HG02970 (cell line): ENCODE measurements around the gene MYH16.
"Not testable (repeated sequence)": the region's sequence is repeated elsewhere in the genome, so short reads cannot be mapped to it uniquely, and the experiment has no call there.

Source experiments
- ATAC-seq: cut with Tn5 transposase; IDR thresholded peaks from one replicate; pipeline ENCODE4 v1.9.1; 2021; ENCODE audit warnings: mild to moderate bottlenecking, moderate library complexity, moderate number of reproducible peaks; ENCODE audit not compliant: unreplicated experiment, low FRiP score

MYH16 gene

DNA sequence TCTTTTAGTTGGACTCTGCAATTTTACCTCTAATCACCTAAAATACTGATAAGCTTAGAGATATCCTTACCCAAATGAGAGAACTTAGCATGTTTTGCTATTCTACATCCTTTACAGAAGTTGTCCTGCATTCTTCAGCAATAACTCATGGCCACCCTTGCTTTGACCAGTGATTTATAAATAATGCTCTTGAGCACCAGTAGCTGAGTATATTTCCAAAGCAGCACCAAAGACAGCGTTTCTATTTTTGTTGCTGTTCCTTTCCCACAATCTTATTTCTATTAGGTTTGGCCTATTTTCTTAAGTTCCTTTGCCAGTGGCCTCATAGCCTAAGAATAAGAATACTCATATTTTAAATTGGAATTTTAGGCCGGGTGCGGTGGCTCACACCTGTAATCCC is 68.0 kb downstream of the MYH16 start:
- ATAC-seq: no peak

DNA sequence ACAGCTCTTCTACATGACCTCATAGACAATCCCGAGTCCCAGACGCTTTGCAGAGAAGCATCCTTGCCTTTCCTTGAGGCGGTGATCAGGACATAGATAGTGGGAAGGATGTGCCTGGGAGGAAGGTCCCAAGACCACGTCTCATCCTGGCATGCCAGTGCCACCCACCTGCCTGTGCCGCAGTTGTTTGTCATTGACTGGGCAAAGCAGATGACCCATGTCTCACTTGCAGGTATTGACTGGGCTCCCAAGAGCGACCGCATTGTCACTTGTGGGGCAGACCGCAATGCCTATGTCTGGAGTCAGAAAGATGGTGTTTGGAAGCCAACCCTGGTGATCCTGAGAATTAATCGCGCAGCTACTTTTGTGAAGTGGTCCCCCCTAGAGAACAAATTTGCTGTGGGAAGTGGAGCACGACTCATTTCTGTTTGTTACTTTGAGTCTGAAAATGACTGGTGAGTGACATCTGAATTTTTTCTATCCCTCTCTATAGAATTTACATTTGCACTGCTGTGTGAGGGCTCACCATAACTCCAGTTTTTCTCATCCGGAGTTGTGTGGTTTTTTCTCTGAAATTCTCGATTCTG is 71.5 kb downstream of the MYH16 start:
- no peak for ATAC-seq

DNA sequence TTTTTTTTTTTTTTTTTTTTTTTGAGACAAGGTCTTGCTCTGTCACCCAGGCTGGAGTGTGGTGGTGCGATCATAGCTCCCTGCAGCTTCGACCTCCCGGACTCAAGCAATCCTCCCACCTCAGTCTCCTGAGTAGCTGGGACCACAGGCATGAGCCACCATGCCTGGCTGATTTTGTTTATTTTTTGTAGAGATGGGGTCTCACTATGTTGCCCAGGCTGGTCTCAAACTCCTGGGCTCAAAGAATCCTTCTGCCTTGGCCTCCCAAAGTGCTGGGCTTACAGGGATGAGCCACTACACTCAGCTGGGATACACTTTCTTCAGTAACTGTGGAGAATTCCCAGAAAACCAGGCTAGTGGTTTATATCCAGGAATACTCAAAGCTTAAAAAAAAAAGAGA is 78.0 kb downstream of the MYH16 start:
- ATAC-seq: not testable (repeated sequence)

DNA sequence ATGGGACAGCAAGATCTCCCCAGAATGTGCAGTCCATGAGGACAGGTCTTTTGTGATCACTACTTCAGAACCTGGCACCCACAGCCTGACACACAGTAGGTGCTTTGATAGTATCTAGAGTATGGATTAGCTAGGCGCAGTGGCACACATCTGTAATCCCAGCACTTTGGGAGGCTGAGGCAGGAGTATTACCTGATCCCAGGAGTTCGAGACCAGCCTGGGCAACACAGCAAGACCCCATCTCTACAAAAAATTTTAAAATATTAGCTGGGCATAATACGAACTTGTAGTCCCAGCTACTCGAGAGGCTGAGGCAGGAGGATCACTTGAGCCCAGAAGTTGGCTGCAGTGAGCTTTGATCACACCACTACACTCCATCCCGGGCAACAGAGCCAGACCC is 79.6 kb downstream of the MYH16 start:
- no peak for ATAC-seq

DNA sequence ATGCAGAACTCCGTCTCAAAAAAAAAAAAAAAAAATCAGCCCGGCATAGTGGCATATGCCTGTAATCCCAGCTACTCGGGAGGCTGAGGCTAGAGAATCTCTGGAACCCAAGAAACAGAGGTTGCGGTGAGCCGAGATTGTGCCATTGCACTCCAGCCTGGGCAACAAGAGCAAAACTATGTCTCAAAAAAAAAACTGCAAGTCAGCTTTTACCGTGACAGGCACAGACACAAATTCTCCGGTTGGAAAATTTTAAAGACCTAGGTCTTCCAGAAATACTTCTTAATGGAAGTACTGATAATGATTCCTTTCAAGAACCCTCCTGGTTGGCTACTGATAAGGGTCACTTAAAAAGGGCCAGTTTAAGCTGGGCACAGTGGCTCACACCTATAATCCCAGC is 82.5 kb downstream of the MYH16 start:
- no peak for ATAC-seq

DNA sequence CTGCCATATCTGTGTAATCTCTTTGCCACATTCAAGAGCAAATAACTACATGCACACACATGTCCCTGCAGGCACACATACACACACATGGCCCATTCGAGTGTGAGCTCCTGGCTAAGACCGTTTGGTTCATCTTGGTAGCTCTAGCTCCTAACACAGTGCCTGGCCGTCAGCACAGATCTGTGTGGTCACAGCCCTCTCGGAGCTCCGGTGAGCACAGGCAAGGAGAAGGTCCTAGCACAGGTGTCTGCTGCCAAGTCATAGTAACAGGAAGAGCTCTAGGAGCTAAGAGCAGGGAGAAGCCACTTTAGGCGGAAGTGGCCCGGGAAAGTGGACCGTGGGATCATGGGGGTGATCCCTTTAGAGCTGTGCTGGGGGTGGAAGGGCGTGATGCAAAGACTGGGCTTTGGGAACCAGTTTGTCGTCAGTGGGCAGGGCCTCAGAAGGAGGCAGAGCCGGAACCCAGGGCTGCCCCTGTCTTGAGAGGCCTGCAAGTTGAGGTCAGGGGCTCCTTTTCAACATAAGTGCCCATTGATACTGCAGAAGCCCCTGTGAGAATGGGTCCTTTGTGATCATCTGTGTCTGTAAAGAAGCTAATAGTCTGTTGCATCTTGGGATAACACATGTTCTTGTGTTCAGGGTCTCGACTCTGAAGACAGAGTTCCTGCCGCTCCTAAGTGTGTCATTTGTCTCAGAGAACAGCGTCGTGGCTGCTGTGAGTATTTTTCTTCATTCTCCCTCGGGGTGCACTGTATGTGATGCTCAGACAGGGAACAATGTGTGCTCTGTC is 85.3 kb downstream of the MYH16 start:
- no peak for ATAC-seq

DNA sequence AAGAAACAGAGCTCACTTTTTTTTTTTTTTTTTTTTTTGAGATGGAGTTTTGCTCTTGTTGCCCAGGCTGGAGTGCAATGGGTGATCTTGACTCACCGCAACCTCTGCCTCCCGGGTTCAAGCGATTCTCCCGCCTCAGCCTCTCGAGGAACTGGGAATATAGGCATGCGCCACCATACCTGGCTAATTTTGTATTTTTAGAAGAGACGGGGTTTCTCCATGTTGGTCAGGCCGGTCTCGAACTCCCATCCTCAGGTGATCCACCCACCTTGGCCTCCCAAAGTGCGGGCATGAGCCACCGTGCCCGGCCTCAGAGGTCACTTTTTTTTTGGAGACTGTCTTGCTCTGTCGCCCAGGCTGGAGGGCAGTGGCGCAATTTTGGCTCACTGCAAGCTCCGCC is 85.9 kb downstream of the MYH16 start:
- ATAC-seq: not testable (repeated sequence)

DNA sequence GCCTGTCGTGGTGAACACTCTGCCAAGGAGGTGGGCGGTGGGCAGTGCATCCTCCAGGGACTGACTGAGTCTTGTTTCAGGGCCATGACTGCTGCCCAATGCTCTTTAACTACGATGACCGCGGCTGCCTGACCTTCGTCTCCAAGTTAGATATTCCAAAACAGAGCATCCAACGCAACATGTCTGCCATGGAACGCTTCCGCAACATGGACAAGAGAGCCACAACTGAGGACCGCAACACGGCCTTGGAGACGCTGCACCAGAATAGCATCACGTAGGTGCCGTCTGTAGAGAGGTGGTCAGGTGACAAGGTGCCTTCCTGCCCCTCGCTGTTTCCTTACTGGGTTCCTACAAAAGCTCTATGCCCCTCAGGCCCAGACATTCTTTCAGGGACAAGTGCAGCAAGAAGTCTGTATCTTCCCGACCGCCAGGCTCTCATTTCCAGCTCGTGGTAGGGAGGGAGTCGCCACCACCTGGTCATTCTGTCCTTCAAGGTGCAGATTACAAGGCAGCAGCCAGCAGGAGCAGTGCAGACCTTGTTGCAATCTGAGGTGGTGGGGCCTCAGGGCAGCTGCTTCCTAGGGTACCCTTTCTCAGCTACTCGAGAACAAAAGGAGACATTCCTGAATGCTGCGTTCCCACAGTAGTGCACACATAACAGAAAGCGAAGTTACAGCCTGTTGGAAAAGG is 87.0 kb downstream of the MYH16 start:
- no peak for ATAC-seq
